GM10248 (cell line): ENCODE measurements around the gene CLASRP.
A peak's percentile ranks its signal among the peaks of the same experiment; 100 is the strongest.

Experiments used
- CTCF ChIA-PET: fragments of 300-600 bp; sonication (Branson Sonifier 250); formaldehyde crosslinking; extraction: SDS; loops from one replicate; lab custom pipeline; 2021; ENCODE audit warnings: antibody characterized with exemption; lab: Yijun Ruan, JAX
- POLR2A ChIA-PET: fragments of 350-650 bp; sonication (Branson Sonifier 250); formaldehyde crosslinking; extraction: SDS; loops from one replicate; lab custom pipeline; 2020; ENCODE audit warnings: antibody characterized with exemption; lab: Yijun Ruan, JAX
- DNase-seq: peaks from one replicate; pipeline ENCODE4 v3.0.0; 2012; ENCODE audit errors: extremely low spot score
- TF ChIP-seq, protein P1 (sequence below): IDR thresholded peaks from 2 replicates; pipeline ENCODE4 v1.5.1; 2012; ENCODE audit warnings: mild to moderate bottlenecking, low read depth; ENCODE audit errors: extremely low read depth, missing control alignments, control extremely low read depth

The CLASRP gene

GRCh38 chr19:45046355-45046754, 7.5 kb downstream of the CLASRP start:
- DNase-seq, result no peak
- POLR2A ChIA-PET, result no interaction called here
- TF ChIP-seq, protein P1, sequence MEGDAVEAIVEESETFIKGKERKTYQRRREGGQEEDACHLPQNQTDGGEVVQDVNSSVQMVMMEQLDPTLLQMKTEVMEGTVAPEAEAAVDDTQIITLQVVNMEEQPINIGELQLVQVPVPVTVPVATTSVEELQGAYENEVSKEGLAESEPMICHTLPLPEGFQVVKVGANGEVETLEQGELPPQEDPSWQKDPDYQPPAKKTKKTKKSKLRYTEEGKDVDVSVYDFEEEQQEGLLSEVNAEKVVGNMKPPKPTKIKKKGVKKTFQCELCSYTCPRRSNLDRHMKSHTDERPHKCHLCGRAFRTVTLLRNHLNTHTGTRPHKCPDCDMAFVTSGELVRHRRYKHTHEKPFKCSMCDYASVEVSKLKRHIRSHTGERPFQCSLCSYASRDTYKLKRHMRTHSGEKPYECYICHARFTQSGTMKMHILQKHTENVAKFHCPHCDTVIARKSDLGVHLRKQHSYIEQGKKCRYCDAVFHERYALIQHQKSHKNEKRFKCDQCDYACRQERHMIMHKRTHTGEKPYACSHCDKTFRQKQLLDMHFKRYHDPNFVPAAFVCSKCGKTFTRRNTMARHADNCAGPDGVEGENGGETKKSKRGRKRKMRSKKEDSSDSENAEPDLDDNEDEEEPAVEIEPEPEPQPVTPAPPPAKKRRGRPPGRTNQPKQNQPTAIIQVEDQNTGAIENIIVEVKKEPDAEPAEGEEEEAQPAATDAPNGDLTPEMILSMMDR, result no peak
- CTCF ChIA-PET, result interaction anchor here (0.9 to 10.4 kb wide), 4 partner anchors 13 to 58 kb away, joined by 3 to 120 read pairs (median 4); no protein-coding TSS in a partner anchor

DNA sequence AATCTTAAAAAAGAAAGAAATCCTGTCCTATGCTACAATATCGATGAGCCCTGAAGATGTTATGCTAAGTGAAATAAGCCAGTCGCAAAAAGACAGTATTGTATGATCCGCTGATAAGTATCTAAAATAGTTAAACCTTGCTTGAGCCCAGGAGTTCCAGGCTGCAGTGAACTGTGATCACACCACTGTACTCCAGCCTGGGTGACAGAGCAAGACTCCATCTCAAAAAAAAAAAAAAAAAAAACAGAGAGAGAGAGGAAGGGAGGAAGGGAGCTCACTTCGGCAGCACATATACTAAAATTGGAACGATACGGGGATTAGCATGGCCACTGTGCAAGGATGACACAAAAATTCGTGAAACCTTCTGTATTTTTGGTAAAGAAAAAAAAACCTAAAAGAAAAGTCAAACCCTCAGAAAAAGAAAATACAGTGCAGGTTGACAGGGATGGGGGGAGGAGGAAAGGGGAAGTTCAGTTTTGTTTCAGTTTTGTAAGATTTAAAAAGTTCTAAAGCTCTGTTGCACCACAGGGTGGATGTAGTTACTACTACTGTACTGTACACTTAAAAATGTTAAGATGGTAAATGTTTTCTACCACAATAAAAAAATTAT, 8.4 kb downstream of the CLASRP start:
- ChIA-PET POLR2A (interaction anchor here (1.0 kb wide), 1 partner anchor 8 kb away, joined by 3 read pairs; no protein-coding TSS in a partner anchor), CTCF (interaction anchor here (0.9 to 10.4 kb wide), 3 partner anchors 12 to 59 kb away, joined by 3 to 120 read pairs (median 3); partner anchors contain the start of gene RELB)
- TF ChIP-seq, protein P1, result peak; percentile 15
- peak; percentile 70 for DNase-seq

DNA sequence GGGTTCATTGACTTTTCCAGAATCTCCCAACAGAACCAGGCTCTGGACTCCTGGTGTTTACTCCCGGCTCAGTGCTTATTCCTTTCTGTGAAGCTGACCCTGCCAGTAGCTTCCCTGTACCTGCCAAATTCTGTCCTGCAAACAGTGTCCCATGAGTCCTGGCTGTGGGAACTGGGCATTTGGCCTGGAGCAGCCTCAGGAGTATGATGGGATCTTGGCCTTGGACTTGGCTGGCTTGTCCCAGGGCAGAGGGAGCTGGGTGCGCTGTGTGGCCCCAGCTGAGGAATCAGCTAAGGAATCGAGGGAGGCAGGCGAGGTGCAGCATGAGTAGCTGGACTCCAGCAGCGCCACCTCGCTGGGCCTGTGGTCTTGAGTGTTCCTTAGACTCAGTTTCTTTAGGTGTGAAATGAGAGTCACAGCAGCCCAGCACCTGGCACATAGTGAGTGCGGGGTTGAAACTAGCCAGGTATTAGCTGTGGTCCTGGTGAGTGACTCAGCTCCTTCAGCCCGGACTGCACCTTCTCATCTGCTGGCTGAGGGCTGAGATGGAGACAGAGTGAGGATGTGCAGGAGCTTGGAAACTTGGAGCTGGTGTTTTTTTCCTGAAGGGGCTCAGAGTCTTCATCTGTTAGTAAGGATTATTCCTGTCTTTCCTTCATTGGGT, 10.4 kb downstream of the CLASRP start:
- ChIA-PET CTCF (interaction anchor here (0.8 to 3.4 kb wide), 6 partner anchors 9 to 326 kb away, joined by 3 to 24 read pairs (median 3); partner anchors contain the start of gene CLASRP), POLR2A (interaction anchor here (0.6 to 0.7 kb wide), 3 partner anchors 8 to 31 kb away, joined by 3 to 5 read pairs (median 5); no protein-coding TSS in a partner anchor)
- TF ChIP-seq, protein P1, result no peak
- no peak for DNase-seq

GRCh38 chr19:45050036-45050435, 11.2 kb downstream of the CLASRP start:
- CTCF ChIA-PET, result interaction anchor here (0.9 to 3.4 kb wide), 3 partner anchors 10 to 43 kb away, joined by 3 to 24 read pairs (median 3); partner anchors contain the start of gene CLASRP
- POLR2A ChIA-PET, result interaction anchor here (0.7 kb wide), 1 partner anchor 10 kb away, joined by 3 read pairs; no protein-coding TSS in a partner anchor
- DNase-seq, result no peak
- TF ChIP-seq, protein P1, result no peak

- no peak for DNase-seq
- ChIA-PET CTCF (interaction anchor here (0.9 to 1.6 kb wide), 4 partner anchors 9 to 197 kb away, joined by 3 to 4 read pairs (median 3); no protein-coding TSS in a partner anchor), POLR2A (interaction anchor here (2.0 kb wide), 1 partner anchor 11 kb away, joined by 5 read pairs; no protein-coding TSS in a partner anchor)
- TF ChIP-seq, protein P1, result no peak
Measured at GRCh38 chr19:45051929-45052579, 13.2 kb downstream of the CLASRP start.
